H9 (cell line): ENCODE measurements around the gene PHACTR2. TPM values are rescaled to one million over a fixed set of nuclear protein-coding genes. Genes with fewer than 3 reads are reported as not detected.

Experiments
- DNase-seq: peaks from one replicate; pipeline ENCODE4 v3.0.0-alpha.2; 2017
- H2AFZ ChIP-seq: one replicate; pipeline ENCODE4 v1.6.1; 2013; ENCODE audit warnings: mild to moderate bottlenecking, low read length, control low read depth, moderate library complexity
- H2AK5ac ChIP-seq: 2 replicates; pipeline ENCODE4 v1.6.1; 2013; ENCODE audit warnings: low read length, control low read depth, mixed read lengths; ENCODE audit not compliant: insufficient read length
- H2BK120ac ChIP-seq: one replicate; pipeline ENCODE4 v1.6.1; 2013; ENCODE audit warnings: low read depth, mild to moderate bottlenecking, low read length, control low read depth, inconsistent platforms; ENCODE audit not compliant: poor library complexity, severe bottlenecking
- H2BK12ac ChIP-seq: 2 replicates; pipeline ENCODE4 v1.6.1; 2013; ENCODE audit warnings: low read length, control low read depth, mixed read lengths, low read depth; ENCODE audit not compliant: insufficient read length
- H2BK15ac ChIP-seq: 2 replicates; pipeline ENCODE4 v1.6.1; 2013; ENCODE audit warnings: low read depth, low read length, control low read depth
- H2BK20ac ChIP-seq: one replicate; pipeline ENCODE4 v1.6.1; 2013; ENCODE audit warnings: low read depth, mild to moderate bottlenecking, low read length, control low read depth, inconsistent platforms; ENCODE audit not compliant: poor library complexity, severe bottlenecking
- H2BK5ac ChIP-seq: 2 replicates; pipeline ENCODE4 v1.6.1; 2013; ENCODE audit warnings: low read length, control low read depth, mixed read lengths; ENCODE audit not compliant: insufficient read length
- H3K14ac ChIP-seq: 2 replicates; pipeline ENCODE4 v1.6.1; 2013; ENCODE audit warnings: low read length, control low read depth; ENCODE audit not compliant: insufficient read depth
- H3K18ac ChIP-seq: 2 replicates; pipeline ENCODE4 v1.6.1; 2013; ENCODE audit warnings: low read depth, mild to moderate bottlenecking, mixed read lengths, low read length, control low read depth; ENCODE audit not compliant: insufficient read length
- H3K23ac ChIP-seq: 2 replicates; pipeline ENCODE4 v1.6.1; 2013; ENCODE audit warnings: low read length, control low read depth, mixed read lengths, low read depth; ENCODE audit not compliant: insufficient read length
- H3K23me2 ChIP-seq: 2 replicates; pipeline ENCODE4 v1.6.1; 2013; ENCODE audit warnings: low read depth, mild to moderate bottlenecking, mixed read lengths, low read length, control low read depth; ENCODE audit not compliant: insufficient read length, poor library complexity, severe bottlenecking
- H3K27ac ChIP-seq: 2 replicates; pipeline ENCODE4 v1.5.1; 2013; ENCODE audit warnings: low read length, control low read depth, mixed read lengths, low read depth; ENCODE audit not compliant: insufficient read length
- H3K27me3 ChIP-seq: 2 replicates; pipeline ENCODE4 v1.6.1; 2013; ENCODE audit warnings: low read length, control low read depth, inconsistent platforms; ENCODE audit not compliant: insufficient read depth
- H3K4ac ChIP-seq: 2 replicates; pipeline ENCODE4 v1.6.1; 2013; ENCODE audit warnings: low read depth, mild to moderate bottlenecking, control low read depth, inconsistent platforms, low read length, moderate library complexity
- H3K4me1 ChIP-seq: 2 replicates; pipeline ENCODE4 v1.6.1; 2013; ENCODE audit warnings: low read length, control low read depth, inconsistent platforms; ENCODE audit not compliant: insufficient read depth
- H3K4me2 ChIP-seq: 2 replicates; pipeline ENCODE4 v1.6.1; 2013; ENCODE audit warnings: low read length, control low read depth, mixed read lengths; ENCODE audit not compliant: insufficient read length, insufficient read depth
- H3K56ac ChIP-seq: 2 replicates; pipeline ENCODE4 v1.6.1; 2013; ENCODE audit warnings: low read depth, mild to moderate bottlenecking, mixed read lengths, low read length, control low read depth; ENCODE audit not compliant: insufficient read length
- H3K79me1 ChIP-seq: 2 replicates; pipeline ENCODE4 v1.6.1; 2013; ENCODE audit warnings: low read depth, mild to moderate bottlenecking, moderate library complexity, low read length, control low read depth, inconsistent platforms; ENCODE audit not compliant: insufficient read depth, poor library complexity, severe bottlenecking
- H3K79me2 ChIP-seq: 2 replicates; pipeline ENCODE4 v1.6.1; 2013; ENCODE audit warnings: low read length, control low read depth, inconsistent platforms; ENCODE audit not compliant: insufficient read depth
- H3K9ac ChIP-seq: 2 replicates; pipeline ENCODE4 v1.6.1; 2013; ENCODE audit warnings: low read length, control low read depth, mixed read lengths; ENCODE audit not compliant: insufficient read length; ENCODE audit errors: extremely low read depth
- H3K9me3 ChIP-seq: one replicate; pipeline ENCODE4 v1.6.1; 2013; ENCODE audit warnings: low read depth, low read length, inconsistent platforms; ENCODE audit not compliant: control insufficient read depth
- H3T11ph ChIP-seq: one replicate; pipeline ENCODE4 v1.6.1; 2013; ENCODE audit warnings: mild to moderate bottlenecking, low read length, control low read depth, inconsistent platforms
- H4K20me1 ChIP-seq: one replicate; pipeline ENCODE4 v1.6.1; 2013; ENCODE audit not compliant: control insufficient read depth, insufficient read length, insufficient read depth
- H4K5ac ChIP-seq: 2 replicates; pipeline ENCODE4 v1.6.1; 2013; ENCODE audit warnings: low read depth, mild to moderate bottlenecking, mixed read lengths, low read length, control low read depth; ENCODE audit not compliant: insufficient read length
- H4K8ac ChIP-seq: replicated peaks from 2 replicates; pipeline ENCODE4 v1.6.1; 2013; ENCODE audit warnings: low read length, control low read depth, mixed read lengths, low read depth; ENCODE audit not compliant: insufficient read length
- H4K91ac ChIP-seq: 2 replicates; pipeline ENCODE4 v1.6.1; 2013; ENCODE audit warnings: low read depth, mild to moderate bottlenecking, moderate library complexity, mixed read lengths, low read length, control low read depth; ENCODE audit not compliant: insufficient read length
- H3K27ac Mint-ChIP-seq, 3 experiments: 2 replicates in 2 of 3; 3 replicates in 1 of 3; pipeline ENCODE4 v1.8.0; 2020 to 2021; ENCODE audit warnings: mixed read lengths in 3 of 3, mild to moderate bottlenecking in 1 of 3, moderate library complexity in 1 of 3
- H3K27me3 Mint-ChIP-seq: 2 replicates; pipeline ENCODE4 v1.8.0; 2021; ENCODE audit warnings: low read depth, mild to moderate bottlenecking, moderate library complexity, mixed read lengths
- H3K36me3 Mint-ChIP-seq, 3 experiments: 2 replicates in 2 of 3; 3 replicates in 1 of 3; pipeline ENCODE4 v1.8.0; 2020 to 2021; ENCODE audit warnings: low read depth in 3 of 3, mixed read lengths in 3 of 3; ENCODE audit not compliant: insufficient read depth in 1 of 3
- H3K4me1 Mint-ChIP-seq, 2 experiments: 2 replicates each; pipeline ENCODE4 v1.8.0; 2020; ENCODE audit warnings: mixed read lengths in 2 of 2
- H3K4me3 Mint-ChIP-seq, 2 experiments: 2 replicates in 1 of 2; 3 replicates in 1 of 2; pipeline ENCODE4 v1.8.0; 2020 to 2021; ENCODE audit warnings: mild to moderate bottlenecking in 2 of 2, mixed read lengths in 2 of 2, moderate library complexity in 1 of 2
- H3K9me3 Mint-ChIP-seq, 2 experiments: 2 replicates in 1 of 2; 3 replicates in 1 of 2; pipeline ENCODE4 v1.8.0; 2020; ENCODE audit warnings: mild to moderate bottlenecking in 2 of 2, mixed read lengths in 2 of 2, moderate library complexity in 1 of 2
- CTCF ChIP-seq: fragments of 200-600 bp; sonication (generic); conservative IDR thresholded peaks from 3 replicates; pipeline ENCODE4 v1.8.0; 2021; ENCODE audit warnings: antibody characterized with exemption, mild to moderate bottlenecking
- WGBS: extraction: QIAGEN DNeasy Blood & Tissue Kit; methylation state at CpG from one replicate; pipeline ENCODE4 v1.1.7; 2013; ENCODE audit warnings: missing lambda C conversion rate, low lambda C conversion rate, mixed read lengths; ENCODE audit not compliant: insufficient read length; ENCODE audit errors: extremely low coverage; 5-methylcytosine and 5-hydroxymethylcytosine counted together
- total RNA-seq: library from RNA; stranded (reverse); gene quantifications from 2 replicates; pipeline ENCODE4 v1.2.1, GENCODE V29; 2021

PHACTR2 gene
- total RNA-seq, 1 experiment from 2014 or later = 131 TPM

- no peak for DNase-seq
- H2BK12ac ChIP-seq = no peak overlapping the region
- H4K20me1 ChIP-seq = no peaks in the 10 kb centered on the region
- no peak overlapping the region for H3T11ph ChIP-seq
- no peak overlapping the region for H2AK5ac ChIP-seq
- no peak overlapping the region for H3K27ac ChIP-seq
- no peak overlapping the region for H3K56ac ChIP-seq
- H3K23ac ChIP-seq = no peak overlapping the region
- Mint-ChIP-seq H3K4me3 (no peak overlapping the region), H3K27me3 (no peaks in the 10 kb centered on the region), H3K27ac (peak overlapping the region in 2 of 3 experiments; percentile 40 to 80; a peak in 3 of 7 replicates), H3K4me1 (peaks cover 0 to 3% of the 10 kb centered on the region in 2 experiments; a peak in 1 of 4 replicates), H3K9me3 (no peaks in the 10 kb centered on the region), H3K36me3 (peaks cover 0 to 71% (median 40%) of the 10 kb centered on the region in 3 experiments; a peak in 5 of 7 replicates)
- H3K4ac ChIP-seq = no peak overlapping the region
- no peaks in the 10 kb centered on the region for H3K4me1 ChIP-seq
- no peak overlapping the region for H4K8ac ChIP-seq
- H3K9me3 ChIP-seq = no peaks in the 10 kb centered on the region
- H3K4me2 ChIP-seq = no peak overlapping the region
- H3K27me3 ChIP-seq = no peaks in the 10 kb centered on the region
- H2BK120ac ChIP-seq = no peak overlapping the region
- H2BK5ac ChIP-seq = no peak overlapping the region
- no peaks in the 10 kb centered on the region for H3K79me1 ChIP-seq
- no CpG with 5 or more reads among the region's 5 CpGs for WGBS
- H3K9ac ChIP-seq = no peak overlapping the region
- no peak overlapping the region for H2AFZ ChIP-seq
- no peak overlapping the region for H2BK15ac ChIP-seq
- no peak overlapping the region for H4K91ac ChIP-seq
- no peak for TF ChIP-seq CTCF
- no peaks in the 10 kb centered on the region for H3K79me2 ChIP-seq
- H4K5ac ChIP-seq = no peak overlapping the region
- H3K18ac ChIP-seq = no peak overlapping the region
- H3K14ac ChIP-seq = no peak overlapping the region
- H3K23me2 ChIP-seq = no peaks in the 10 kb centered on the region
- no peak overlapping the region for H2BK20ac ChIP-seq
These were observed 95.9 kb downstream of the PHACTR2 start for GRCh38 chr6:143773506-143774150.
